Activated T-cell treated with anti-CD3 and anti-CD28 coated beads, Interleukin-2, amount 50 U/mL, for 4 hours (primary cell): ENCODE data around the gene VDAC2. TPM values are rescaled to one million over a fixed set of nuclear protein-coding genes. Genes with fewer than 3 reads are reported as not detected.
"Not testable (repeated sequence)": the region's sequence is repeated elsewhere in the genome, so short reads cannot be mapped to it uniquely, and the experiment has no call there.

ENCODE experiments used
- ATAC-seq, 2 donors: fragments of 200-7000 bp; cut with Tn5 transposase; one replicate each; pipeline ENCODE4 v1.10.0; 2021
- DNase-seq: peaks from one replicate; pipeline ENCODE4 v3.0.0-alpha.2; 2020
- H3K27me3 Mint-ChIP-seq: one replicate; pipeline ENCODE4 v1.8.0; 2021; ENCODE audit warnings: low read depth, mixed read lengths
- H3K36me3 Mint-ChIP-seq: one replicate; pipeline ENCODE4 v1.8.0; 2022; ENCODE audit warnings: mixed read lengths; ENCODE audit not compliant: insufficient read depth
- H3K4me1 Mint-ChIP-seq: one replicate; pipeline ENCODE4 v1.8.0; 2021; ENCODE audit warnings: low read depth, mixed read lengths
- H3K4me3 Mint-ChIP-seq: one replicate; pipeline ENCODE4 v1.8.0; 2021; ENCODE audit warnings: mild to moderate bottlenecking, moderate library complexity, mixed read lengths
- H3K9me3 Mint-ChIP-seq: one replicate; pipeline ENCODE4 v1.8.0; 2021; ENCODE audit warnings: mixed read lengths
- total RNA-seq, 3 donors: library from RNA; stranded (reverse); gene quantifications; one replicate each; pipeline ENCODE4 v1.2.1, GENCODE V29; 2021

Gene VDAC2
- total RNA-seq: 100 to 1,000 TPM; 269 to 284 (median 271) TPM

GRCh38 chr10:75210282-75211006 is at the start of gene VDAC2:
TSS of gene VDAC2 (plus strand) at chr10:75210796. CDS start at chr10:75211159, 363 bp downstream.
- no peaks in the 10 kb centered on the region for H3K9me3 Mint-ChIP-seq
- DNase-seq (peak; percentile 95), ATAC-seq (peak; percentile 88 to 89)
- H3K27me3 Mint-ChIP-seq: no peaks in the 10 kb centered on the region
- peaks cover 29% of the 10 kb centered on the region for H3K4me1 Mint-ChIP-seq
- H3K36me3 Mint-ChIP-seq: peaks cover 13% of the 10 kb centered on the region
- H3K4me3 Mint-ChIP-seq: peak within 1 kb of the TSS; percentile 93

- Mint-ChIP-seq H3K4me3 (peak overlapping the region; percentile 36), H3K9me3 (no peaks in the 10 kb centered on the region), H3K27me3 (no peaks in the 10 kb centered on the region), H3K36me3 (peaks cover 4% of the 10 kb centered on the region), H3K4me1 (peaks cover 33% of the 10 kb centered on the region)
- ATAC-seq (peak; percentile 48 to 67), DNase-seq (no peak)
Observed at GRCh38 chr10:75165684-75166622, 44.6 kb upstream of the VDAC2 start.

GRCh38 chr10:75166623-75166972 is 44.0 kb upstream of the VDAC2 start:
- Mint-ChIP-seq H3K9me3 (no peaks in the 10 kb centered on the region), H3K27me3 (no peaks in the 10 kb centered on the region), H3K4me1 (peaks cover 33% of the 10 kb centered on the region), H3K36me3 (peaks cover 4% of the 10 kb centered on the region), H3K4me3 (peak overlapping the region; percentile 36)
- no peak for ATAC-seq
- no peak for DNase-seq

- Mint-ChIP-seq H3K36me3 (peaks cover 4% of the 10 kb centered on the region), H3K4me3 (no peak overlapping the region), H3K27me3 (no peaks in the 10 kb centered on the region), H3K4me1 (peaks cover 33% of the 10 kb centered on the region), H3K9me3 (no peaks in the 10 kb centered on the region)
- DNase-seq (no peak), ATAC-seq (no peak)
Observed at GRCh38 chr10:75168275-75168674, 42.3 kb upstream of the VDAC2 start.

GRCh38 chr10:75170215-75170614 is 40.4 kb upstream of the VDAC2 start:
- Mint-ChIP-seq H3K27me3 (no peaks in the 10 kb centered on the region), H3K4me3 (no peak overlapping the region), H3K36me3 (peaks cover 9% of the 10 kb centered on the region)

GRCh38 chr10:75175046-75175445 is 35.5 kb upstream of the VDAC2 start:
- no peaks in the 10 kb centered on the region for H3K27me3 Mint-ChIP-seq
- peaks cover 21% of the 10 kb centered on the region for H3K36me3 Mint-ChIP-seq
- no peak for ATAC-seq
- no peaks in the 10 kb centered on the region for H3K9me3 Mint-ChIP-seq
- H3K4me1 Mint-ChIP-seq: peaks cover 11% of the 10 kb centered on the region
- no peak for DNase-seq
- no peak overlapping the region for H3K4me3 Mint-ChIP-seq

More at GRCh38 chr10:75170215-75170614, 40.4 kb upstream of the VDAC2 start:
- Mint-ChIP-seq H3K9me3 (no peaks in the 10 kb centered on the region), H3K4me1 (peaks cover 34% of the 10 kb centered on the region)
- no peak for DNase-seq
- ATAC-seq: no peak

GRCh38 chr10:75176046-75176445 is 34.5 kb upstream of the VDAC2 start:
- peaks cover 15% of the 10 kb centered on the region for H3K4me1 Mint-ChIP-seq
- no peaks in the 10 kb centered on the region for H3K27me3 Mint-ChIP-seq
- H3K9me3 Mint-ChIP-seq: no peaks in the 10 kb centered on the region
- ATAC-seq: no peak
- DNase-seq: no peak
- H3K36me3 Mint-ChIP-seq: peaks cover 21% of the 10 kb centered on the region
- H3K4me3 Mint-ChIP-seq: no peak overlapping the region

GRCh38 chr10:75176736-75177135 is 33.9 kb upstream of the VDAC2 start:
- H3K36me3 Mint-ChIP-seq: peaks cover 24% of the 10 kb centered on the region
- no peak for DNase-seq
- H3K4me1 Mint-ChIP-seq: peaks cover 22% of the 10 kb centered on the region
- no peak overlapping the region for H3K4me3 Mint-ChIP-seq
- no peak for ATAC-seq
- H3K27me3 Mint-ChIP-seq: no peaks in the 10 kb centered on the region
- H3K9me3 Mint-ChIP-seq: no peaks in the 10 kb centered on the region

GRCh38 chr10:75179657-75180177 is 30.9 kb upstream of the VDAC2 start:
- no peaks in the 10 kb centered on the region for H3K27me3 Mint-ChIP-seq
- no peaks in the 10 kb centered on the region for H3K9me3 Mint-ChIP-seq
- DNase-seq (no peak), ATAC-seq (no peak)
- peaks cover 23% of the 10 kb centered on the region for H3K36me3 Mint-ChIP-seq
- peaks cover 22% of the 10 kb centered on the region for H3K4me1 Mint-ChIP-seq
- no peak overlapping the region for H3K4me3 Mint-ChIP-seq

- Mint-ChIP-seq H3K4me3 (no peak overlapping the region), H3K36me3 (peaks cover 22% of the 10 kb centered on the region), H3K9me3 (no peaks in the 10 kb centered on the region), H3K27me3 (no peaks in the 10 kb centered on the region), H3K4me1 (peaks cover 19% of the 10 kb centered on the region)
- ATAC-seq: no peak
- DNase-seq: no peak
Observed at GRCh38 chr10:75180592-75180991, 30.0 kb upstream of the VDAC2 start.

GRCh38 chr10:75181073-75181472 is 29.5 kb upstream of the VDAC2 start:
- peak; percentile 50 to 75 for ATAC-seq
- H3K36me3 Mint-ChIP-seq: peaks cover 19% of the 10 kb centered on the region
- H3K27me3 Mint-ChIP-seq: no peaks in the 10 kb centered on the region
- H3K9me3 Mint-ChIP-seq: no peaks in the 10 kb centered on the region
- DNase-seq: no peak
- H3K4me3 Mint-ChIP-seq: no peak overlapping the region
- H3K4me1 Mint-ChIP-seq: peaks cover 19% of the 10 kb centered on the region

GRCh38 chr10:75186310-75186709 is 24.3 kb upstream of the VDAC2 start:
- peaks cover 5% of the 10 kb centered on the region for H3K36me3 Mint-ChIP-seq
- no peak for ATAC-seq
- DNase-seq: no peak
- peaks cover 12% of the 10 kb centered on the region for H3K4me1 Mint-ChIP-seq
- no peaks in the 10 kb centered on the region for H3K27me3 Mint-ChIP-seq
- no peak overlapping the region for H3K4me3 Mint-ChIP-seq
- no peaks in the 10 kb centered on the region for H3K9me3 Mint-ChIP-seq

GRCh38 chr10:75187961-75188426 is 22.6 kb upstream of the VDAC2 start:
- Mint-ChIP-seq H3K27me3 (no peaks in the 10 kb centered on the region), H3K36me3 (peaks cover 8% of the 10 kb centered on the region), H3K9me3 (no peaks in the 10 kb centered on the region), H3K4me1 (peaks cover 9% of the 10 kb centered on the region), H3K4me3 (no peak overlapping the region)
- peak; percentile 60 for DNase-seq
- ATAC-seq: peak; percentile 90 to 93

GRCh38 chr10:75188522-75188921 is 22.1 kb upstream of the VDAC2 start:
- H3K36me3 Mint-ChIP-seq, H3K9me3 Mint-ChIP-seq, H3K27me3 Mint-ChIP-seq, H3K4me3 Mint-ChIP-seq, DNase-seq, H3K4me1 Mint-ChIP-seq, ATAC-seq: not testable (repeated sequence)
